ENCODE results near the gene KRTAP10-8.
"Not testable (repeated sequence)": the region's sequence is repeated elsewhere in the genome, so short reads cannot be mapped to it uniquely, and the experiment has no call there.

KRTAP10-8 gene

DNA sequence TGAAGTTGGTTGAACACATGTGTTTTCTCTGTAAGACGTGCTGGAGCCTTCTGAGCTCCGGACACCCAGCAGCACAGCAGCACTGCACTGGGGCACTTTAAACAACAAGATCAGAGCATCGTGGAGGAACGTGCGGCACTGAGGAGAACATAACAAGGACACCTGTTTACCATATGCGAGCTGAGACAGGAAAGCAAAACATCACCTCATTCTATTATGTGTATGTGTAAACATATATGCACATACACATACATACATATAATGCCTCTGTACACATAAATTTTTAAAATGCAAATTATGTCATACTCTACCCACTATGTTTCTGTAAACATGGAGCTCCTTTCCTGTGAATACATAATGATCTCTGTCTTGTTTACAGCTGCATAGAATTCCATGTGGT lies 16.4 kb upstream of the KRTAP10-8 start:
- TF ChIP-seq, protein P1, sequence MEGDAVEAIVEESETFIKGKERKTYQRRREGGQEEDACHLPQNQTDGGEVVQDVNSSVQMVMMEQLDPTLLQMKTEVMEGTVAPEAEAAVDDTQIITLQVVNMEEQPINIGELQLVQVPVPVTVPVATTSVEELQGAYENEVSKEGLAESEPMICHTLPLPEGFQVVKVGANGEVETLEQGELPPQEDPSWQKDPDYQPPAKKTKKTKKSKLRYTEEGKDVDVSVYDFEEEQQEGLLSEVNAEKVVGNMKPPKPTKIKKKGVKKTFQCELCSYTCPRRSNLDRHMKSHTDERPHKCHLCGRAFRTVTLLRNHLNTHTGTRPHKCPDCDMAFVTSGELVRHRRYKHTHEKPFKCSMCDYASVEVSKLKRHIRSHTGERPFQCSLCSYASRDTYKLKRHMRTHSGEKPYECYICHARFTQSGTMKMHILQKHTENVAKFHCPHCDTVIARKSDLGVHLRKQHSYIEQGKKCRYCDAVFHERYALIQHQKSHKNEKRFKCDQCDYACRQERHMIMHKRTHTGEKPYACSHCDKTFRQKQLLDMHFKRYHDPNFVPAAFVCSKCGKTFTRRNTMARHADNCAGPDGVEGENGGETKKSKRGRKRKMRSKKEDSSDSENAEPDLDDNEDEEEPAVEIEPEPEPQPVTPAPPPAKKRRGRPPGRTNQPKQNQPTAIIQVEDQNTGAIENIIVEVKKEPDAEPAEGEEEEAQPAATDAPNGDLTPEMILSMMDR (IDR thresholded peaks at IDR 0.05) = no peak
- no peak for TF ChIP-seq ZFX (IDR thresholded peaks at IDR 0.05; ENCODE audit: borderline replicate concordance)
- H3K27ac ChIP-seq = no peak overlapping the region

DNA sequence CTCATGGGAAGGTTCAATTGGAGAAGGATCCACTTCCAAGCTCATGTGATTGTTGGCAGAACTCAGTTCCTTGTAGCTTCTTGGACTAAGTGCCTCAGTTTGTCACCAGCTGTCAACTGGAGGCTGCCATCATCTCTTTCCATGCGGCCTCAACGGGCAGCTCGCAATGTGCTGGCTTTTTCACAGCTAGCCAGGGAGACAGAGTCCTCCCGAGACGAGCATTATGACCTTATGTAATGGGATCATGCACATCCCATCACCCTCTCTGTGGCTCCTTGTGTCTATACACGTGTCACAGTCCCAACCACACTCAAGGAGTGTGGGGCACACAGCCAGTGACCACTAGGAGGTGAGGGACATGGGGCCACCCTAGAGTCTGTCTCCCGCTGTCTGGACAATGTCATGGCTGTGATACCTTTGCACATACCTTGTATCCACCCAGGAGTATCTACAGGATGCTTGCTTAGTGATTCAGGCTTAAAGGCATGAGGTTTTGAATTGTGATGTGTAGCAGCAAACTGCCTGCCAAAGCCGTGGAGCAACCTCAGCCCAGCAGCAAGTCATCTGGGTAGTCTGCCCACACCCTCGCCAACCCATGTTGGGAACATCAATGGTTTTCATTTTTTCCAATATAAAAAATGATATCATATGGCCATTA lies 15.7 kb upstream of the KRTAP10-8 start:
- no peak overlapping the region for H3K27ac ChIP-seq
- TF ChIP-seq ZFX (IDR thresholded peaks at IDR 0.05; ENCODE audit: borderline replicate concordance) = no peak
- TF ChIP-seq, protein P1 (IDR thresholded peaks at IDR 0.05) = no peak

DNA sequence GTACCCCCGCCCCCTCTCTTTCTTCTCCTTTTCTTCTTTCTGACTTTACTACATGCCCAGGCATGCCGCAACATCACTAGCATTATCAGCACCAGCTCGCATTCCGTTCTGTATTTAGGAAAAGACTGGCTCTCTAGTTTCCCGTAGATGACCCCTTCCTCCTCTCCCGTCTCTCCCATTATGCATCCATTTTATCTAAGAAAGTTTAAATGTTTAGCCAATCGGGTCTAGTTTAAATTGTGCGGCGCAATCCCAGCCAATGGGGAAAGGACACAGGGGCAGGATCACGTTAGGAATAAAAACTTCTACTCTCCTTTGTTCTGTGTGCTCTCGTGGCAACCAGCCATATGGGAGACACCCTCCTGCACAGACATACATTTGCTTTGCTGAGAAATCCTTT lies 13.8 kb upstream of the KRTAP10-8 start:
- no peak for TF ChIP-seq ZFX (IDR thresholded peaks at IDR 0.05; ENCODE audit: borderline replicate concordance)
- TF ChIP-seq, protein P1 (IDR thresholded peaks at IDR 0.05) = no peak
- H3K27ac ChIP-seq = no peak overlapping the region

DNA sequence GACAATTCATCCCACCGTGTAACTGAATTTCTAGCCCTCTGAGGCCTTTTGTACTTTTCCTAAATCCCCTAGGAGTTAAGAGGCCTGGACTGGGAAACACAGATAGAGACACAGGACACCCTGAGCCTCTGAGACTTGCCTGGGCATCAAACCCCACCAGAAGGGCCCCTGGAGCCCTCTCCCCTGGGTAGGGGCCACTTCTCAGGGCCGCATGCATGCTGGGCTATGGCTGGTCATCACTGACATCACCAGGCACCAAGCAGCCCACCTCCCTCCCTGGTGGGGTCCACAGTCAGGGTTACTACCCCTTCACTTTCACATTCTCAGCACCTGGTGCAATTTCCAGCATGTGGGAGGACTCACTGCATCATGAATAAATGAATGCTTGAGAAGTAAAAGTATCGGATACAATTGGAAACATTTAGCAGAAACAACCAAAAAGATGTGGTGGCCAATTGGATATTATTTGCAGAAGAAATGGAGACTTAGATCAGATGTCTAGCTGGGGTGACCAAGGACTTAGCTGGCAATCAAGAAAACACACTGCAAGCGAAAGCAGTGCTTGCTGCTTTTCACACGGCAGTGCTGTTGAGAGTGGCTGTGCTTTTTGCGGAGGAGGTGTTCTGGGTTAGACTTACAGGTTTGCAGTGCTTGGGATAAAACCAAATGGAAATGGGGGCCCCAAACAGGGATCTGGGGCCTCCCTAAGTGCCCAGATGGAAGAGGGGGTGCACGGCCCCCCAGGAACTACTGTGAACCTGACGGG lies 12.4 kb upstream of the KRTAP10-8 start:
- no peak overlapping the region for H3K27ac ChIP-seq
- no peak for TF ChIP-seq ZFX (IDR thresholded peaks at IDR 0.05; ENCODE audit: borderline replicate concordance)
- TF ChIP-seq, protein P1 (IDR thresholded peaks at IDR 0.05) = no peak

DNA sequence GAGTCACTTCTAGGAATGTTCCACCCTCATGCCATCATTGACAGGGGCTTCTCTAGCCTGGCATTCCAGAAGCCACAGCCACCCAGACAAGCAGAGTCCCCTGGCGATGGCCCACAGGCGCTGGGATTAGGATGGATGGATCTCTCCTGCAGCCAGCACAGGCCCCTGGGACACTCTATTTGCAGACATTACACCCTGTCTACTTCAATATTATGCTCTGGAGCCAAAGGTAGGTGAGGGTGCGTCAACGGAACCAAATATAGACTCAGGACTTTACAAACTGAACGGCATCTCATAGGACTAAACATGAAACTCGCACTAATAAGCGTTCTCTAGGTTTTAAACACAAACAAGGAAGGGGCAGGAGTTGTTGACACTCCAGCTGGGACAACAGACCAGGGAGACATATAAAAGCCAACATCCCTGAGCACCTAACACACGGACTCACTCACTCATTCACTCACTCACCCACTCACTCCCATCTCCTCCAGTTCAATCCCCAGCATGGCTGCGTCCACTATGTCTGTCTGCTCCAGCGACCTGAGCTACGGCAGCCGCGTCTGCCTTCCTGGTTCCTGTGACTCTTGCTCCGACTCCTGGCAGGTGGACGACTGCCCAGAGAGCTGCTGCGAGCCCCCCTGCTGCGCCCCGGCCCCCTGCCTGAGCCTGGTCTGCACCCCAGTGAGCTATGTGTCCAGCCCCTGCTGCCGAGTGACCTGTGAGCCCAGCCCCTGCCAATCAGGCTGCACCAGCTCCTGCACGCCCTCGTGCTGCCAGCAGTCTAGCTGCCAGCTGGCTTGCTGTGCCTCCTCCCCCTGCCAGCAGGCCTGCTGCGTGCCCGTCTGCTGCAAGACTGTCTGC lies 11.5 kb upstream of the KRTAP10-8 start, which contains the start of gene KRTAP10-7:
TSS of gene KRTAP10-7 (plus strand) at position 480 of the 861 bp plus-strand sequence. CDS start at position 505, 25 bp downstream.
- H3K27ac ChIP-seq = not testable (repeated sequence)

DNA sequence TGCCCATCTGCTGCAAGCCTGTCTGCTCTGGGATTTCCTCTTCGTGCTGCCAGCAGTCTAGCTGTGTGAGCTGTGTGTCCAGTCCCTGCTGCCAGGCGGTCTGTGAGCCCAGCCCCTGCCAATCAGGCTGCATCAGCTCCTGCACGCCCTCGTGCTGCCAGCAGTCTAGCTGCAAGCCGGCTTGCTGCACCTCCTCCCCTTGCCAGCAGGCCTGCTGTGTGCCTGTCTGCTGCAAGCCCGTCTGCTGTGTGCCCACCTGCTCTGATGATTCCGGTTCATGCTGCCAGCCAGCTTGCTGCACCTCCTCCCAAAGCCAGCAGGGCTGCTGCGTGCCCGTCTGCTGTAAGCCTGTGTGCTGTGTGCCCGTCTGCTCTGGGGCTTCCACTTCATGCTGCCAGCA lies 10.8 kb upstream of the KRTAP10-8 start:
- TF ChIP-seq, protein P1 (IDR thresholded peaks at IDR 0.05) = peak; percentile 26; the same call in 1 of the 2 replicates

DNA sequence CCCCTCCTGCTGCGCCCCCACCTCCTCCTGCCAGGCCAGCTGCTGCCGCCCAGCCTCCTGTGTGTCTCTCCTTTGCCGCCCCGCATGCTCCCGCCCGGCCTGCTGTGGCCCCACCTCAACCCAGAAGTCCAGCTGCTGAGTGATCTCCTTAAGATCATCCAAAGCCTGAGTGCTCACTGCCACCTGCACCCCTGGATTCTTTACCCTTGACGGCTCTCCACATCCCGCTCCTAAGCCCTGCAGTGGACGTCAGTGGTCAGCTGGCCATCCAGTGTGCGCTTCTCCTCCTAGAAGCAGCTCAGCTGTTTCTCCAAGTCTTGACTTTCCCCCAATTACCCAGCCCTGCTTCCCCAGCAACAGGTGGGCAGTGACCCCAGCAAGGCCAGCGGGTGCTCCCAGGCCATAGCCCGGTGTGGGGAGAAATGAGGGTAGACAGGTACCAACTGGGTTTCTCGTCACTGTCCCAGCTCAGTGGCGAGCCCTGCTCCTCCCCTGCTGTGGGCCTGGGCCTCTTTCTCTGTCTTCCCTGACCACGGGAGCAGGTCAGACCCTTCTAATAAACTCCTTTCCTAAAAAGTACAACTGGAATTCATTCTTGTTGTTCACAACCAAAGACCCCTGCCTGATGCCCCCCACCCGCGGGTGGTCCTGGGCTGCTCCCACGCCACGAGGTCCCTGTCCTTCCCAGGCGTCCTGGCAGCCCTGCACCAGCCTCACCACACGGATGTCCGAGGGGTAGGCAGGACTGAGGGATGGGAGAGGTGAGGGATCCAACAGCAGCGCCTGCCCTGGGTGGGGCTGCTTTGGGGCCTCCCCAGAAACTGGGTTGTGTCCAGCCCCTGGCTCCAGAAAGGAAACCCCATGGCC lies 10.1 kb upstream of the KRTAP10-8 start:
- no peak for TF ChIP-seq ZFX (IDR thresholded peaks at IDR 0.05; ENCODE audit: borderline replicate concordance)
- TF ChIP-seq, protein P1 (IDR thresholded peaks at IDR 0.05) = no peak
- no peak overlapping the region for H3K27ac ChIP-seq

More for the DNA sequence above, 10.8 kb upstream of the KRTAP10-8 start:
- H3K27ac ChIP-seq = not testable (repeated sequence)

All from 22Rv1 (cell line).